PFSK-1 (cell line): Measurements from ENCODE around the gene SYNGR1.

Experiments used
- POLR2AphosphoS5 ChIP-seq: IDR thresholded peaks from 2 replicates; pipeline ENCODE4 v1.6.1; 2012; ENCODE audit warnings: low read depth, mild to moderate bottlenecking, control low read depth, low read length, moderate library complexity
- TAF1 ChIP-seq: IDR thresholded peaks from 2 replicates; pipeline ENCODE4 v1.6.1; 2012; ENCODE audit warnings: low read length, control low read depth, borderline replicate concordance; ENCODE audit not compliant: insufficient read depth

DNA sequence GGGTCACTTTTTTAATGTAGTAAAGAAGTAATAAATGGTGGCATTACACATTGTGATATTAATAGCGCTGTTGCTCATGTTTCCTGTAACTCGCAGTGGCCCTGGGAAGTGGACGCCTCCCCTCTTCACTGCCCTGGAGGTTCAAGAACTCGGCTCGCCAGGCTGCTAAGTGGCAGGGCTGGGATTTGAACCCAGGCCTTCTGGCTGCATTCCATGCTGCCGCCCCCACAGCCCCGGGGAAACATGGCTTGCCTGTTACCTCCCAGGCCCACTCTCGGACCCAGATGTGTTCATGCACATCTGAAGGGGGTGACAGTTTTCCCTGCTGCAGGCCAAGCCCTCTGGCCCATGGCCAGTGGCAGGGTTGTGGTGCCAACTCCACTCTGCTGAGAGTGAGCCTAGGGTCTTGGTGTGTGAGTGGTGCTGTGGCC is 82.0 kb downstream of the SYNGR1 start:
- TF ChIP-seq TAF1 (no peak), POLR2AphosphoS5 (no peak)
